ENCODE results near the gene HAGHL. TPM values are rescaled to one million over a fixed set of nuclear protein-coding genes. Genes with fewer than 3 reads are reported as not detected.
A peak's percentile ranks its signal among the peaks of the same experiment; 100 is the strongest.

Gene HAGHL
- total RNA-seq, 2 donors from 2014 or later: 12.0 to 15.8 TPM

DNA sequence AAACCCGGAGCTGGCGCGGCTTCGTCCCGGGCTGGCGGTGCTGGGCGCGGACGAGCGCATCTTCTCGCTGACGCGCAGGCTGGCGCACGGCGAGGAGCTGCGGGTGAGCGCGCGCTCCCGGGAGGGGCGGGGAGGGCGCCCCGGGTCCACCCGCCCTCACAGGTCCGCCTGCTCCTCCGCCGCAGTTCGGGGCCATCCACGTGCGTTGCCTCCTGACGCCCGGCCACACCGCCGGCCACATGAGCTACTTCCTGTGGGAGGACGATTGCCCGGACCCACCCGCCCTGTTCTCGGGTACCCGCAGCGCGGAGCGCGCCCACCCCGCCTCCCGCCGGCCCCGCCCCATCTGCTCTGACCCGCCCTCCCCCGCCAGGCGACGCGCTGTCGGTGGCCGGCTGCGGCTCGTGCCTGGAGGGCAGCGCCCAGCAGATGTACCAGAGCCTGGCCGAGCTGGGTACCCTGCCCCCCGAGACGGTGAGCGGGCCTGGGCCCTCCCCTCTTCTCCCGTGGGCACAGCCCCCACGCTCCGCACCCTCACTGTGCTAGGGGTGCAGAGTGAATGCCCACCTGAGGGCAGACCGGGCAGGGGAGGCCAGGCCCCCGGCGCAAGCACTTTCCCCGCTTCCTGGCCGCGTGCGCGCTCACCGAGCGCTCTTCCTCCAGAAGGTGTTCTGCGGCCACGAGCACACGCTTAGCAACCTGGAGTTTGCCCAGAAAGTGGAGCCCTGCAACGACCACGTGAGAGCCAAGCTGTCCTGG, 1.4 kb downstream of the HAGHL start:
- peak; percentile 77 for DNase-seq
- peak; percentile 46 to 64 for ATAC-seq
- intact Hi-C loops (cut with DNase I): no loop called here

DNA sequence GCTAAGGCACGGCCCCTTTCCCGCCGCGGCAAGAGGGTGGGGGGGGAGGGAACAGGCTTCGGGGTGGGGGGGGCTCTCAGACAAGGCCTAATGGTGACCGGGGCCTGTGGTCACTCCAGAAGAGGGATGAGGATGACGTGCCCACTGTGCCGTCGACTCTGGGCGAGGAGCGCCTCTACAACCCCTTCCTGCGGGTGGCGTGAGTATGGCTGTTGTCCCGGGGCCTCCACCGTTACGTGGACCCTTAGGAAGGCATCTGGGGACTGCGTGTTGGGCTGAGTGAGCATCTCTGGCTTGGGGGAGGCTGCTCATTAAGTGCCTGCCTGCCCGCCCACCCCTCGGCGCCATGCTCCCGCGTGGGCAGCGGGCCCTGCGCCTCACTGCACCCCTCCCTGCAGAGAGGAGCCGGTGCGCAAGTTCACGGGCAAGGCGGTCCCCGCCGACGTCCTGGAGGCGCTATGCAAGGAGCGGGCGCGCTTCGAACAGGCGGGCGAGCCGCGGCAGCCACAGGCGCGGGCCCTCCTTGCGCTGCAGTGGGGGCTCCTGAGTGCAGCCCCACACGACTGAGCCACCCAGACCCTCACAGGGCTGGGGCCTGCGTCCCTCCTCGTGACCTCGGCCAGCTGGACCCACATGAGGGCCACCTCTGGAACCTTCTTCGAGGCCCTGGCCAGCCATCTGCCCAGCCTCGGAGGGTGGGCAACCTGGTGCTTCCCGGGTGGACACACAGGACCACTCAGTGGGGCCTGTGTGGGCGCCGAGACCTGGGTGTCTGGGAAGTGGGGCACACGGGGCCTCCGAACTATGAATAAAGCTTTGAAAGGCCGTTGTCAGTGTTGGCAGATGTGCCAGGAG, 2.2 kb downstream of the HAGHL start:
- no peak for DNase-seq
- ATAC-seq: no peak
- intact Hi-C loops (cut with DNase I): no loop called here

DNA sequence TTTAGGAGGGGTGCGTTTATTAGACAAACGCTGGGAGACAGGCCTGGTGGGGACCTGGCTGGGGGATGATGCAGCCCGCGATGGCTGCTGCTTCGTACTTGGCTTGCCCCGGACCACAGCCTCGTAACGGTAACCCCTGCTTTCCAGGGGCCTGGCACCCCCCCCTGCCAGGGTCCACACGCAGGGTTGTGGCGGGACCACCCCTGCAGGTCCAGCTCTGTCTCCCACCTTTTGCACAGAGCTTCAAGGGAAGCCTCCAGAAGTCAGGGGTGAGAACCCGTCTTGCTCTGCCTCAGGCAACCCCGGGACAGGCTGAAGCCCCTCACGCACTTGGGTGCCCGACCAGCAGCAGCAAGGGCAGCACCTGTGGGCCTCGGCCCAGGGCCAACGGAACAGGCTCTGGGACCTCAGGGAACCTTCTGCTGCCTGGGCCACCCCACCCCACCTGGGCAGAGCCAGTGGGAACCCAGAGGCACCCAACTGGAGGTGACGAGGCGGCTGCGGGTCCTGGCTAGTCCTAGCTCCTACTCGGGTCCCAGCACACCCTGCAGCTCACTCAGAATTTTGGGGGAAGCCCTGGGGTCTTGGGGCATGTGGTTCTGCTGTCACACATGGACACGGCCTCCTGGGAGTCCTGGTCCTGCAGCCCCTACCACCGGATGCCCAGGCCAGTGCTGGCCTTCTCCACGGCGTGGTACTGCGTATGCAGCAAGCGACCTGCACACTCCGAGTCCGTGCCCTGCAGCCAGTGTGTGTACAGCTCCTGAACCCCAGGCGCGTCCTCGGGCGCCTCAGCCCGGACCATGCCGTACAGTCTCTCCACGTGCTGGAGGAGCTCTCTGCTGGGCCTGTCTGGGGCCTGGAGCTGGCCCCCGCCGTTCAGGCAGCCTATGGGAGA, 3.1 kb downstream of the HAGHL start:
- intact Hi-C loops (cut with DNase I): no loop called here
- ATAC-seq (no peak), DNase-seq (no peak)

DNA sequence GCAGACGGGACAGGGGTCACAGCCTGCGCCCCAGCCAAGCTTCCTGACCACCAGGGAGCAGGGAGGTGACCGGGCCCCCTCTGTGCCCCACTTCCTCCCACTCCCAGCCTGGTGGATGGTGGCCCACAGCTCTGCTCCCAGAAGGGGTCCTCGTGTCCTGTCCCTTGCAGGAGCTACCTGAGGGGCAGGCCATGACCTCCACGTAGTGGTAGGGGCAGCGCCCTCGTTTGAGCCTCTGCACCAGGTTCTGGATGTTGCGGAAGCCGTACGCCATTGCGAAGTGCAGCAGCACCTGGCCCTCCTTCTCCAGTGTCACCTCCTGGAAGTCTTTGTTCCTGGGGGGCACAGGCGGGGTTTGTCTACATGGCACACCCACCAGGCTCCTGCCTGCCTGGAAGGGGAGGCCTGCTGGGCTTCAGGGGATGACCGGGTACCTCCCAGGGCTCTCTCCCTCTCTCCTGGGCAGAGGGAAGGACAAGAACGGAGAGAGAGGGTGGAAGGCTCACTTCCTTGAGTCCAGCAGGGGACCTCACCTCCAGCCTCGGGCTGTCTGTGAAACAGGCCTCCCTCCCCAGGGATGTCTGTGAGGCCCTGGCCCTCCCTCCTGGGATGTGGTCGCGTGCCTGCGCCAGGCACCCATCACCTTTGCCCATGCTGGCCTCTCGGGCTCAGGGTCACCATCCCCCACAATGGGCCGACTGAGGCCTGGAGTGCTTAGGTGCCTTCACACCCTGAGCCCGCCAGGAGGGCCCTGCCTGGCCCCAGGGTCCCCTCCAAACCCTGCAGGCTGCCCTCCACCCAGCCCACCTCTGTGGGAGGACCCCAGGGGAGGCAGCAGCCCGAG, 4.0 kb downstream of the HAGHL start:
- ATAC-seq (no peak), DNase-seq (no peak)
- intact Hi-C loops (cut with DNase I): no loop called here

DNA sequence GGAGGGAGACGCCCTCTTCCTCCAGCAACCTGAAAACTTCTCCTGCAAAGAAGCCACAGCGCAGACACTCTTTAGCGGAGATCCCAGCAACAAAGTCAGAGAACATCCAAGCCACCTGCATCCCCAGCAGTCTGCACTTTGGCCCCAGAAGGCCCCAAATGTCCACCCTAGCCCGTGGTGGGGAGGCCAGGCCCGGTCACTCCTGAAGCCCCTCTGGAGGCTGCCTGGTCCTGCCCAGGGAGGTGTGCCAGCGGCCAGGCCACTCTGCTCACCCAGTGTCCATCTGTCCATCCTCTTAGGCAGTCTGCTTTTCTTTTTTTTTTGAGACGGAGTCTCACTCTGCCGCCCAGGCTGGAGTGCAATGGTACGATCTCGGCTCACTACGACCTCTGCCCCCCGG, 5.4 kb downstream of the HAGHL start:
- intact Hi-C loops (cut with DNase I): no loop called here
- no peak for ATAC-seq
- no peak for DNase-seq

DNA sequence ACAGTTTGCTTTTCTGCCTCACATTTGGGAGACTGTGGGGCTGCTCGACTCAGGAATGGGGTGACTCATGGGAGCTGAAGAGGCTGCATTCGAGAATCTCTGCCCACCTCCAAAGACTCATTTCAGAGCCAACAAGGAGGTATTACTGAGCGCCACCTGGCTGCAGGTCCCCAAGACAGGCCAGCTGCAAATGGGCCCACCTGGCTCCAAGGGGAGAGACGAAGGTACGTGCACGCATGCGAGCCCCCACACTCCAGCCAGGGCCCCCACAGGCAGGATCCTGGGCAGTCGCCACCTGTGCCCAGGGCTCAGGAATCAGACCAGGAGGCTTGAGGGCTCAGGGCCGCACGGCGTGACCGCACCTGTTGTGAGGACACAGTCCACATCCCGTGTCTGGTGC, 6.0 kb downstream of the HAGHL start:
- intact Hi-C loops (cut with DNase I): no loop called here
- ATAC-seq (no peak), DNase-seq (no peak)

DNA sequence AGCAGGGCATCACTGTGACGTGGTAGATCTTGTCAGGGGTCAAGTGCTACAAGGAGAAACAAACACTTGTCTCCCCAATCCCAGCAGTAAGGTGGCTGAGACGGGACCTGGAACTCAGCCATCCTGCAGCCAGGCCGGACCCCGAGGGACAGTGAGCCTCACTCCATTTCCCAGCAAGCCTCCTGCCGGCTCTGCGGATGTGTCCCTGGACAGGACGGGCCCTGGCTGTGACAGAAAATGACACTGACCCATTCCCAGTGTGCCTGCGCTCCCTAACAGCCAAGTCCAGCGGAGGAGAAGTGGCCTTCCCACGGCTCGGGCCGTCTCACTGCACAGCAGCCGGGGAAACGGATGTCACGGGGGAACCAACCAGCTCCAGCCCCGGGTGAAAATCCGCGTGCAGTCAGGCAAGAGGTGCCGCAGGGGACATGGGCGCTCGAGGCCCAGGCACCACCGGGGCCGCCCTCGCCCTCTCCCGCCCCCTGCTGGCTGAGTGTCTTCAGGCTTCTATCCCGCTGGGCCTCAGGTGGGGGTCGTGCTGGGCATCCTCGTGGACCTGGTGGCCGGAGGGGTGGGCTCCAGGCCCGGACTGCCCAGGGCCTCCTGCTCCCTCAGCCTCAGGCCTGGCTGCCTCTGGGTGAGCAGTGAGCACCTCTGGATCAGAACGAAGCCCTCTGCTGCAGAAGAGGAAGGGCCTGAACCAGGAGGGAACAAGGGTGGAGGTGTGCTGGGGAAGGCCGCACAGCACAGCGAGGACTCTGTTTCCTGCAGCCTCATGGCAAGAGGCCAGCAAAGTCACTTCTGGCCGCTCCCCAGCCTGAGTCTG, 6.7 kb downstream of the HAGHL start:
- ATAC-seq: no peak
- DNase-seq: peak; percentile 8
- intact Hi-C loops (cut with DNase I): no loop called here

DNA sequence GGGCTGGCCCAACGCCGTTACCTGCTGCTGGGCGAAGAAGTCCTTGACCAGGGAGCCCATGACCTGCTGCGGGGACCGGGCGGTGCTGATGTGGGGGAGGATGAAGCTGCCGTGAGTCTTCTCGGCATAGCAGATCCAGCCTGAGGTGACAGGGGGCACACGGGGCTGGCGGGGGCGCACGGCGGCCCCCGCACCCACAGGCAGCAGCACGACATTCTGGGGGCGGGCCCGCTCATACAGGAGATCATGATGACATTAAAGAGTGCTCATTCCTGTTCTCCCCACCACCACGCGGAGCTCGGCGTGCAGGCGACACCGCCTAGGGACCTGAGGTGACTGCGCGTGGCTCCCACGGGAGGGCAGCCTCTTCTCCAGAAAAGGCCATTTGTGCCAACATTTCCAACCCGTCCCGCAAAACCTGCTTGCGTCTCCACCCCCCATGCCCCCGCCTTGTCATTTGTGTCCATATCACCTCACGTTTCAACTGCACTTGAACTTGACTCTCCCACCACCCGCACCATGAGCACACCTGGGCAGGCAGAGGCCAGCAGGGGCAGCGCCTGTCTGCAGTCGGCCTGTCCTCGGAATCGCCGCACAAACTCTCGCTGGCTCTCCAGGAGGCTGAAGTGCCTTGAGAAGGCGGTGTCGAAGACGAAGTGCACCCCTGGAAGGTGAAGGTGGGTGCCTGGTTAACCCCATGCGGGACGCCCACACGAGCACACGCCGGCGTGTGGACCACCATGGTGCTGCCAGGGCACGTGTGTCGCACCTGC, 7.5 kb downstream of the HAGHL start:
- ATAC-seq (no peak), DNase-seq (peak; percentile 11)
- intact Hi-C loops (cut with DNase I): no loop called here

DNA sequence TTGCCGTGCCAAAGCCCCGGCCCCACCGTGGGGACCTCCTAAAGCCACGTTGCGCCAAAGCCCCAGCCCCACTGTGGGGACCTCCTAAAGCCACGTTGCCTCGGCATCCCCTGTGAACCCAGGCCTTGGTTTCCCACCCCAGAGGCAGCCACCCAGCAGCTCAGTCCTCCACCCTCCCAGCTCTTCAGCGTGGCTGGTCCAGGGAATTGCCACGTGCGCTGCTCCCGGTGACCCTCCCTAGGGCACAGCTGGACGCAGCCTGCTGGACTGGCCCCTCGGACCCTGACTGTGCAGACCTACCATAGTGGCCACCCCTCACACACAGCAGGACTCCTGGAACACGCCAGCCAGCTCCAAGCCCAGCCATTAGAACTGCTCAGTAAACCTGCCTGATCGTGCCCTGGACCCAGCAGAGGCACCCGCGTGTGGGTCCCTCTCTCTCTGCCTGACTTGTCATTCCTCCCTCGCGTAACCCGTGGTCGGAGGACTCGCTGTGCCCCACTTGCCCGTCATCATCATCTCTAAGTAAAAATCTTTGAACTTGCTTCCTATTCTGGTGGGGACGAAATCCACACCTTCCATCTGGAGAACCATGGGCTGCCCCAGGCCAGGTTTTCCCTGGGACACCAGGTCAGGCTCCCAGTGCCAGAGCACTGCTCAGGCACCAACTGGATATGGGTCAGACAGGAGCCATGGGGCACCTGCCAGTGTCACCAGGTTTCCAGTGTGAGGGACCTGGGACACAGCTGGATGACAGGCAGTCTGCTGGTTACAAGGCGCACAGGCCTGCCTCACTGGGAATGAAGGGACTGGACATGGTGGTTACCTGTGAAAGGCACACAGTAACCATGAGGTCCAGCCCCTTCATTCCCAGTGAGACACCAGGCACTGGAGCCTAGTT, 8.3 kb downstream of the HAGHL start:
- DNase-seq (peak; percentile 13), ATAC-seq (no peak)
- intact Hi-C loops (cut with DNase I): no loop called here

DNA sequence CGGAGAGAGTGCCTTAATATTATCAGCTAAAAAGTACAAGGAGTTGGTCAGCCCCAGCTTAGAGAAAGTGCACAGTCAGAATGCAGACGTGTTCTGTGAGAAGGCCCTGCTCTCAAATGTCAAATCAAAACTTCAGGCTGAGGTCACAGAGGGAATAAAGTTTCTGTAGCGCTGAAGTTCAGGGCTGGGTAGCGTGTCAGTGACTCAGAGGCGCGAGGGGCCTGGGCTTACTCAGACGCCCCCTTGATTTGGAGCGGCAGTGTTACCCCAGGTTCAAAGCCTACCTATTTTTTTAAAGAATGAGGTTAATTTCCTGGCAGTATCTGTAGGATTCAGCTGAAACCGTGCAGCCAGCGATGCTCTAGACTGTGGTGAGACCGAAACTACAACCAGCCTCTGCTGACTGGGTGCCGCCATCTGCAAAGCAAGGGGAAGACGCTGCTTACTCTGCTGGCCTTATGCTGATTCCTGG, 9.1 kb downstream of the HAGHL start:
- no peak for DNase-seq
- ATAC-seq: no peak
- intact Hi-C loops (cut with DNase I): no loop called here

DNA sequence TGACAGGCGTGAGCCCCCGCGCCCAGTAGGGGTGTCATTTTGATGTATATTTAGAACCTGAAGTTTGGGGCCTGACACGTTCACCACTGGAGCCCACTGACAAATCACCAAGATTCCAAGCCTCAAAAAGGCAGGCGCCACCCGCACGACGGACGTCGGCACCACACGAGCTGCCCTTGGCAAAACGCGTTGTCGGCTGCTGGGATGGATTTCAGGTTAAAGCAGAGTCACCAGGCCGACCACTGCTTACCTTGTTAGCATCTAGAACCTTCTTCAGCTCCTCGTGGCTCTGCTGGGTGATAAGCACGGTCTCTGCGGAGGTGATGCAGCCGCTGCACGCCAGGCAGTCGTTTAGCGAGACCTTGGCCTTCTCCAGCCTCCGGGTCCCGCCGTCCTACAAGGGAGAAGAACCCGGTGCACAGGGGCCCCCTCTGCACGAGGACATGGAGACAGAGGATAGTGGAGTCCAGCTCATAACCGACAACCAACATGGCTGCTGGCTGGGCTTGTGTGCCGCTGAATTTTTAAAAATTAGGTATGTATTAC, 10.1 kb downstream of the HAGHL start:
- intact Hi-C loops (cut with DNase I): no loop called here
- ATAC-seq (no peak), DNase-seq (no peak)

DNA sequence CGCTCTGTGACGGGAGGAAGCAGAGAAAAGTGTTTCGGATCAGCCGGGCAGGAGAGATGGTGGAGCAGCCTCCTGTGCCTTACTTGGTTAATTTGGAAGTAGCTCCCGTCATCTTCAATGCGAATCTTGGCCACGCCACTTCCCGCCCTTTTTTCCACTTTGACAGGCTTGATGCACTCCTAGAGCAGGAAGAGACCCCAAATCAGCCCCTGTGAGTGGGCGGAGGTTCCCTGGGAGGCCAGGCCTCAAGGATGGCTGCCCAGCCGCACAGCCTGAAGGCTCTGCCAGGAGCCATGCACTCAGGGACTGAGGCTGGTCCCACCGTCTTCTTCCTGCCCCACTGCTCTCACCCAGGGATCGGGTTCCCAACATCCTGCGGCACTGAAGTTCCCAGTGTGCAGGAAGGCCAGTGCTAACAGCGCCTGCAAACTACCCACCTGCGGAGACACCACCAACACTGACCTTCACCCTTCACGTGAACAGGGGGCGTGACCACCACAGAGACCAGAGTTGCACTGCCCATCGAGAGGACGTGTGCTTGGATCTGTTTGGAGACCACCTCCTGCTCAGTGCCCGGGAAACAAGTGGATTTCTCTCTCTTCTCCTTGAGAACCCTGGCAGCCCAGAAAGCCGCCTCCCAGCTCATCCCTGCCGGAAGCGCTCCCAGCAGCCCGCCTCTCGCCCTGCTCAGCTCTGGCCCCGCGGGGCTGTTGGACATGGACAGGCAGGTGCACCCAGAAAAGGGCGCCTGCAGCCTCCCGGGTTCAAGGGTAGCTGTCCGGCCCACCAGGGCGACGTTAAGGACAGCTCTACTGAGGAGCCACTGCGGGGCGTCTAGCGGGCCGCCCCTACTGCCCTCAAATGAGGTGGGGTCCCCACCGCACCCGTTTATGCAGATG, 12.9 kb downstream of the HAGHL start:
- intact Hi-C loops (cut with DNase I): no loop called here
- peak in 1 of 2 donors; percentile 3 for ATAC-seq
- no peak for DNase-seq

DNA sequence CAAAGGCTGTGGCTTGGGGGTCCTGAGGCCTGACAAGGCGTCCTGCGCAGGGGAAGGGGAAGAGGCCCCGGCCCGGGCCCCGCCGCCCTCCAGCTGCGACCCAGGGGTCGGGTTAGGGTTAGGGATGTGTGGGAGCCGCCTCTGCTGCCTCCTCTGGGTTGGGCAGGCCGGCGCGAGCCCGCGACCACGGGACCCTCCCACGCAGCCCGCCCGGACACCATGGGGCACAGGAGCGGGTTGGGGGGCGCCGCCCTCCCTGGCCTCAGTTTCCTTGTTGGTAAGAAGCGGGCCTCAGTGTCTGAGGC, 13.5 kb downstream of the HAGHL start:
- intact Hi-C loops (cut with DNase I): no loop called here
- ATAC-seq (peak; percentile 14 to 25), DNase-seq (no peak)

DNA sequence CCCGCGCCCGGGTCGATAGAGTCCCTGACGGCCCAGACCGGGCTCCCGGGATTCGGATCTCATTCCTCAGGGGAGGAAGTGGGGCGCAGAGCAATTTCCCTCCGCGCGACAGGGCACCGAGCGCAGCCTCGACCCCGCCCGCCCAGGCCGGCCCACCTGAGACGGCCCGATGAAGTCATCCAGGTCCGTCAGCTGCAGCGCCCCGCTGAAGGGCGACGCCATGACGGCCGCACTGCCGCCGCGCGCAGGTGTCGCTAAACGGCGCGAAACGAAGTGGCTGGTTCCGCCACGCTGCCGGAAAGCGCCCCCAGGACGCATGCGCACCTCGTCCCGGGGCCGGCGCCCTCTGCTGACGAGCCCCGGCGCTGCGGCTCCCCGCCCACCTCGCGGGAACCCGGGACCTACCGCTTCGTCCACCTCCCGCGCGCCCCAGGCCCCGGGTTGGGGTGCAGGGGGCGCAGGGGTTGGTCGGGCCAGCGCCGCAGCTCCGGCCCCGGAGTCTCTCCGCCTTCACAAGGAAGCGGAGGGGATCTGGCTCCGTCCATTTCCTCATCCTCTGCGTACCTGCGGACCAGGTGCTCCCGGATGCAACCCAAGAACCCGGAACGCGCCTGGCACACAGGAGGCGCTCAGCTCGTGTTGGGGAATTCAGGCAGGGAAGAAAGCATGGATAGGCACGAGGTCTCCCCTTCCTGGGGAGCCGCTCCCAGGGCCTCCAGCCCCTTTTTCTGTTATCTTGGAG, 14.0 kb downstream of the HAGHL start, which contains the start of gene CIAO3:
Gene CIAO3, minus strand, starts transcription at position 234 of the 742 bp plus-strand sequence. Its CDS starts 12 bp downstream, at position 222.
- ATAC-seq: peak; percentile 93 to 96
- intact Hi-C loops (cut with DNase I): no loop called here
- DNase-seq: peak; percentile 91
